ENCODE results near the gene HACL1.
A peak's percentile ranks its signal among the peaks of the same experiment; 100 is the strongest.
"Not testable (repeated sequence)": the region's sequence is repeated elsewhere in the genome, so short reads cannot be mapped to it uniquely, and the experiment has no call there.

The HACL1 gene

GRCh38 chr3:15629860-15630597 lies 28.7 kb upstream of the HACL1 start:
- DNase-seq = peak; percentile 8

- no peak for DNase-seq
Observed at GRCh38 chr3:15628967-15629366, 27.6 kb upstream of the HACL1 start.

- no peak for DNase-seq
Observed at GRCh38 chr3:15623535-15624440, 22.4 kb upstream of the HACL1 start.

- not testable (repeated sequence) for DNase-seq
Observed at GRCh38 chr3:15619659-15620464, 18.5 kb upstream of the HACL1 start.

GRCh38 chr3:15616053-15616452 lies 14.7 kb upstream of the HACL1 start:
- no peak for DNase-seq

GRCh38 chr3:15614958-15615357 lies 13.6 kb upstream of the HACL1 start:
- DNase-seq = no peak

GRCh38 chr3:15612001-15612400 lies 10.6 kb upstream of the HACL1 start:
- DNase-seq = no peak

GRCh38 chr3:15611018-15611417 lies 9.6 kb upstream of the HACL1 start:
- no peak for DNase-seq

GRCh38 chr3:15610082-15610759 lies 8.9 kb upstream of the HACL1 start:
- DNase-seq = no peak

- DNase-seq = no peak
Observed at GRCh38 chr3:15606434-15606891, 5.1 kb upstream of the HACL1 start.

GRCh38 chr3:15604584-15604983 lies 3.2 kb upstream of the HACL1 start:
- DNase-seq = not testable (repeated sequence)

- DNase-seq = not testable (repeated sequence)
Observed at GRCh38 chr3:15602816-15603215, 1.4 kb upstream of the HACL1 start.

- DNase-seq = no peak
Observed at GRCh38 chr3:15602146-15602536, 772 bp upstream of the HACL1 start.

- DNase-seq = no peak
Observed at GRCh38 chr3:15601046-15601398, 347 bp downstream of the HACL1 start.

- DNase-seq = no peak
Observed at GRCh38 chr3:15595955-15596354, 5.4 kb downstream of the HACL1 start.

GRCh38 chr3:15592968-15593367 lies 8.4 kb downstream of the HACL1 start:
- DNase-seq = no peak

GRCh38 chr3:15591928-15592327 lies 9.4 kb downstream of the HACL1 start:
- DNase-seq = no peak

- no peak for DNase-seq
Observed at GRCh38 chr3:15591242-15591641, 10.1 kb downstream of the HACL1 start.

- no peak for DNase-seq
Observed at GRCh38 chr3:15585111-15585845, 16.1 kb downstream of the HACL1 start.

- no peak for DNase-seq
Observed at GRCh38 chr3:15581471-15582394, 19.6 kb downstream of the HACL1 start.

GRCh38 chr3:15579051-15579450 lies 22.3 kb downstream of the HACL1 start:
- DNase-seq = no peak

All from effector CD8-positive, alpha-beta T cell (primary cell).